ENCODE data around the gene LIPN.

Gene LIPN

GRCh38 chr10:88828310-88828709, 68.5 kb downstream of the LIPN start:
- peak; percentile 23 for DNase-seq (ENCODE audit: low read depth)
